ENCODE results near the gene GHR. TPM values are rescaled to one million over a fixed set of nuclear protein-coding genes. Genes with fewer than 3 reads are reported as not detected.

The GHR gene
- total RNA-seq, 4 donors from 2014 or later, result 0.40 to 11.6 (median 7.6) TPM

- 52% methylated on average over 3 of the region's 3 CpGs; no CpG with 5 or more reads in 1 of the 2 donors for WGBS, 2 donors (ENCODE audit: low coverage in 1 of 2)
- Histone ChIP-seq H3K4me3 (no peak overlapping the region), H3K27ac (no peak overlapping the region), H3K36me3 (no peaks in the 10 kb centered on the region), H3K9me3 (peaks cover 0 to under 1% of the 10 kb centered on the region in 2 donors), H3K27me3 (no peaks in the 10 kb centered on the region), H3K4me1 (peaks cover 0 to 7% (median 0%) of the 10 kb centered on the region in 4 donors)
- no peak for DNase-seq
- TF ChIP-seq POLR2AphosphoS5 (IDR thresholded peaks at IDR 0.05), result no peak
- intact Hi-C loops (cut with DNase I; ENCODE audit: low total_unique reads) (no loop called here), in situ Hi-C loops (cut with MboI; ENCODE audit: low pct_ligation_motif_present in 1 of 4, low pct_unique_long_range_greater_than_20kb in 1 of 4, low sequenced_read_pairs in 3 of 4) (no loop called here)
These were observed 268.2 kb downstream of the GHR start for GRCh38 chr5:42691413-42691937.

GRCh38 chr5:42701351-42702059 is 278.3 kb downstream of the GHR start:
- Histone ChIP-seq H3K4me3 (no peak overlapping the region), H3K36me3 (no peaks in the 10 kb centered on the region), H3K27me3 (no peaks in the 10 kb centered on the region), H3K9me3 (peaks cover 10 to 17% of the 10 kb centered on the region in 2 donors), H3K27ac (no peak overlapping the region), H3K4me1 (no peaks in the 10 kb centered on the region)
- 76 to 87% methylated on average over 7 of the region's 7 CpGs for WGBS, 2 donors (ENCODE audit: low coverage in 1 of 2)
- intact Hi-C loops (cut with DNase I; ENCODE audit: low total_unique reads), result no loop called here
- no peak for DNase-seq
- TF ChIP-seq POLR2AphosphoS5 (IDR thresholded peaks at IDR 0.05) (no peak), POLR2A (IDR thresholded peaks at IDR 0.05) (no peak), EP300 (IDR thresholded peaks at IDR 0.05; ENCODE audit: low read depth) (no peak)
- in situ Hi-C loops (cut with MboI; ENCODE audit: low pct_ligation_motif_present in 1 of 4, low pct_unique_long_range_greater_than_20kb in 1 of 4, low sequenced_read_pairs in 3 of 4), result no loop called here

GRCh38 chr5:42703238-42703637 is 280.0 kb downstream of the GHR start:
- WGBS, 2 donors (ENCODE audit: low coverage in 1 of 2), result 31 to 64% methylated on average over 1 of the region's 1 CpG
- Histone ChIP-seq H3K9me3 (peaks cover 14 to 17% of the 10 kb centered on the region in 2 donors), H3K4me1 (no peaks in the 10 kb centered on the region), H3K27ac (no peak overlapping the region), H3K4me3 (no peak overlapping the region), H3K27me3 (no peaks in the 10 kb centered on the region), H3K36me3 (no peaks in the 10 kb centered on the region)
- intact Hi-C loops (cut with DNase I; ENCODE audit: low total_unique reads), result no loop called here
- no peak for TF ChIP-seq EP300 (IDR thresholded peaks at IDR 0.05; ENCODE audit: low read depth)
- TF ChIP-seq POLR2AphosphoS5 (IDR thresholded peaks at IDR 0.05), result no peak
- no peak for TF ChIP-seq POLR2A (IDR thresholded peaks at IDR 0.05)
- no peak for TF ChIP-seq CTCF (IDR thresholded peaks at IDR 0.05)
- in situ Hi-C loops (cut with MboI; ENCODE audit: low pct_ligation_motif_present in 1 of 4, low pct_unique_long_range_greater_than_20kb in 1 of 4, low sequenced_read_pairs in 3 of 4), result no loop called here
- no peak for DNase-seq

GRCh38 chr5:42715785-42716184 is 292.5 kb downstream of the GHR start:
- no peaks in the 10 kb centered on the region for H3K27me3 ChIP-seq
- 67 to 72% methylated on average over 3 of the region's 3 CpGs for WGBS, 2 donors (ENCODE audit: low coverage in 1 of 2)
- intact Hi-C loops (cut with DNase I; ENCODE audit: low total_unique reads) (no loop called here), in situ Hi-C loops (cut with MboI; ENCODE audit: low pct_ligation_motif_present in 1 of 4, low pct_unique_long_range_greater_than_20kb in 1 of 4, low sequenced_read_pairs in 3 of 4) (no loop called here)
- H3K27ac ChIP-seq, result no peak overlapping the region
- no peaks in the 10 kb centered on the region for H3K4me1 ChIP-seq
- no peak for DNase-seq
- H3K4me3 ChIP-seq, result no peak overlapping the region
- no peaks in the 10 kb centered on the region for H3K36me3 ChIP-seq
- no peaks in the 10 kb centered on the region for H3K9me3 ChIP-seq
- TF ChIP-seq POLR2AphosphoS5 (IDR thresholded peaks at IDR 0.05) (no peak), CTCF (IDR thresholded peaks at IDR 0.05) (no peak), POLR2A (IDR thresholded peaks at IDR 0.05) (no peak)

- intact Hi-C loops (cut with DNase I; ENCODE audit: low total_unique reads), result no loop called here
- no peak overlapping the region for H3K4me3 ChIP-seq
- H3K4me1 ChIP-seq, result no peaks in the 10 kb centered on the region
- 68 to 79% methylated on average over 2 to 4 of the region's 4 CpGs for WGBS, 2 donors (ENCODE audit: low coverage in 1 of 2)
- no peak for DNase-seq
- H3K36me3 ChIP-seq, result no peaks in the 10 kb centered on the region
- H3K27ac ChIP-seq, result no peak overlapping the region
- no peak for TF ChIP-seq POLR2A (IDR thresholded peaks at IDR 0.05)
- TF ChIP-seq CTCF (IDR thresholded peaks at IDR 0.05), result no peak
- TF ChIP-seq EP300 (IDR thresholded peaks at IDR 0.05; ENCODE audit: low read depth), result no peak
- no peak for TF ChIP-seq POLR2AphosphoS5 (IDR thresholded peaks at IDR 0.05)
- no peaks in the 10 kb centered on the region for H3K27me3 ChIP-seq
- in situ Hi-C loops (cut with MboI; ENCODE audit: low pct_ligation_motif_present in 1 of 4, low pct_unique_long_range_greater_than_20kb in 1 of 4, low sequenced_read_pairs in 3 of 4), result no loop called here
- no peaks in the 10 kb centered on the region for H3K9me3 ChIP-seq
These were observed 295.4 kb downstream of the GHR start for GRCh38 chr5:42718591-42718990.
